ENCODE measurements around the gene CLCF1. TPM values are rescaled to one million over a fixed set of nuclear protein-coding genes. Genes with fewer than 3 reads are reported as not detected.
"Not testable (repeated sequence)": the region's sequence is repeated elsewhere in the genome, so short reads cannot be mapped to it uniquely, and the experiment has no call there.

CLCF1 gene
- total RNA-seq, 2 experiments from 2014 or later: 0.79 to 0.81 TPM

GRCh38 chr11:67320691-67321090 is 52.7 kb downstream of the CLCF1 start:
- CTCF ChIA-PET: interaction anchor here (1.5 to 10.4 kb wide), 6 partner anchors 25 to 62 kb away, joined by 4 to 62 read pairs (median 16); partner anchors contain the start of gene POLD4
- ATAC-seq (no peak), DNase-seq (no peak)
- POLR2A ChIA-PET: interaction anchor here (1.1 kb wide), 1 partner anchor 24 kb away, joined by 5 read pairs; no protein-coding TSS in a partner anchor
- TF ChIP-seq CTCF (IDR thresholded peaks at IDR 0.05): no peak
- H3K4me1 Mint-ChIP-seq (ENCODE audit: low read depth): peaks cover 7% of the 10 kb centered on the region
- no peaks in the 10 kb centered on the region for H3K9me3 Mint-ChIP-seq
- intact Hi-C loops (cut with micrococcal nuclease): no loop called here
- H3K36me3 Mint-ChIP-seq (ENCODE audit: low read depth): peaks cover 3% of the 10 kb centered on the region
- H3K4me3 Mint-ChIP-seq: no peak overlapping the region
- H3K27me3 Mint-ChIP-seq: no peaks in the 10 kb centered on the region
- no peak overlapping the region for H3K27ac Mint-ChIP-seq

GRCh38 chr11:67320011-67320410 is 53.4 kb downstream of the CLCF1 start:
- ChIA-PET CTCF (interaction anchor here (1.3 to 10.4 kb wide), 7 partner anchors 12 to 62 kb away, joined by 3 to 65 read pairs (median 21); partner anchors contain the start of genes GRK2 and POLD4), POLR2A (interaction anchor here (0.6 to 1.1 kb wide), 4 partner anchors 12 to 49 kb away, joined by 3 to 4 read pairs (median 3); partner anchors contain the start of gene ANKRD13D)
- TF ChIP-seq CTCF (IDR thresholded peaks at IDR 0.05): no peak
- Mint-ChIP-seq H3K4me1 (ENCODE audit: low read depth) (peaks cover 7% of the 10 kb centered on the region), H3K27ac (no peak overlapping the region), H3K36me3 (ENCODE audit: low read depth) (peaks cover 3% of the 10 kb centered on the region), H3K4me3 (no peak overlapping the region), H3K27me3 (no peaks in the 10 kb centered on the region), H3K9me3 (no peaks in the 10 kb centered on the region)
- ATAC-seq (no peak), DNase-seq (no peak)
- intact Hi-C loops (cut with micrococcal nuclease): no loop called here

DNA sequence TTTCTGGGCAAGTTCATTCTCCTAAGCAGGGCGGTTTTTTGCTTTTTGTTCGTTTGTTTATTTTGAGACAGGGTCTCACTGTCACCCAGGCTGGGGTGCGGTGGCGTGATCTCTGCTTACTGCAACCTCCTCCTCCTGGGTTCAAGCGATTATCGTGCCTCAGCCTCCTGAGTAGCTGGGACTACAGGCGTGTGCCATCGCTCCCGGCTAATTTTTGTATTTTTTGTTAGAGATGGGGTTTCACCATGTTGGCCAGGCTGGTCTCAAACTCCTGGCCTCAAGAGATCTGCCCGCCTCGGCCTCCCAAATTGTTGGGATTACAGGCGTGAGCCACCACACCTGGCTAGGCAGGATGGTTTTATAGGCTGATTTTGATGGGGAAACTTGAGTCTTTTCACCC is 54.5 kb downstream of the CLCF1 start:
- intact Hi-C loops (cut with micrococcal nuclease); DNase-seq; H3K27ac Mint-ChIP-seq; H3K9me3 Mint-ChIP-seq; H3K4me1 Mint-ChIP-seq (ENCODE audit: low read depth); H3K27me3 Mint-ChIP-seq; H3K36me3 Mint-ChIP-seq (ENCODE audit: low read depth); ATAC-seq: not testable (repeated sequence)
- ChIA-PET POLR2A (interaction anchor here (1.1 to 2.6 kb wide), 5 partner anchors 14 to 79 kb away, joined by 3 to 21 read pairs (median 6); partner anchors contain the start of gene ANKRD13D), CTCF (interaction anchor here (1.0 to 10.4 kb wide), 11 partner anchors 15 to 71 kb away, joined by 3 to 65 read pairs (median 11); partner anchors contain the start of genes GRK2, POLD4 and SSH3)
- H3K4me3 Mint-ChIP-seq: peak overlapping the region; percentile 94

GRCh38 chr11:67317888-67318555 is 55.4 kb downstream of the CLCF1 start:
- DNase-seq (no peak), ATAC-seq (peak; percentile 15)
- ChIA-PET CTCF (interaction anchor here (0.5 to 10.4 kb wide), 35 partner anchors 9 to 340 kb away, joined by 3 to 65 read pairs (median 5); partner anchors contain the start of genes ANKRD13D, GRK2, GSTP1 and KDM2A), POLR2A (interaction anchor here (0.9 to 2.6 kb wide), 19 partner anchors 8 to 86 kb away, joined by 3 to 21 read pairs (median 5); partner anchors contain the start of gene ANKRD13D)
- H3K4me3 Mint-ChIP-seq: peak overlapping the region; percentile 94
- no peaks in the 10 kb centered on the region for H3K27me3 Mint-ChIP-seq
- intact Hi-C loops (cut with micrococcal nuclease): loop anchor here (2.0 kb wide), 1 partner anchor 49 kb away; no protein-coding TSS in a partner anchor
- H3K36me3 Mint-ChIP-seq (ENCODE audit: low read depth): peaks cover 2% of the 10 kb centered on the region
- H3K4me1 Mint-ChIP-seq (ENCODE audit: low read depth): peaks cover 10% of the 10 kb centered on the region
- peak overlapping the region; percentile 97 for H3K27ac Mint-ChIP-seq
- TF ChIP-seq CTCF (IDR thresholded peaks at IDR 0.05): peak; percentile 6
- H3K9me3 Mint-ChIP-seq: no peaks in the 10 kb centered on the region

GRCh38 chr11:67317205-67317887 is 56.1 kb downstream of the CLCF1 start:
- no peaks in the 10 kb centered on the region for H3K27me3 Mint-ChIP-seq

More at GRCh38 chr11:67317205-67317887, 56.1 kb downstream of the CLCF1 start:
- intact Hi-C loops (cut with micrococcal nuclease): loop anchor here (2.0 kb wide), 1 partner anchor 49 kb away; no protein-coding TSS in a partner anchor
- Mint-ChIP-seq H3K27ac (peak overlapping the region; percentile 97), H3K4me3 (peak overlapping the region; percentile 94), H3K36me3 (ENCODE audit: low read depth) (peaks cover 2% of the 10 kb centered on the region), H3K4me1 (ENCODE audit: low read depth) (peaks cover 16% of the 10 kb centered on the region), H3K9me3 (no peaks in the 10 kb centered on the region)
- POLR2A ChIA-PET: interaction anchor here (0.6 to 2.6 kb wide), 20 partner anchors 9 to 85 kb away, joined by 3 to 21 read pairs (median 5); partner anchors contain the start of genes ANKRD13D and RAD9A
- TF ChIP-seq CTCF (IDR thresholded peaks at IDR 0.05): peak; percentile 82
- ATAC-seq (peak; percentile 91), DNase-seq (peak; percentile 98)
- CTCF ChIA-PET: interaction anchor here (0.5 to 10.4 kb wide), 37 partner anchors 9 to 341 kb away, joined by 3 to 65 read pairs (median 5); partner anchors contain the start of genes ANKRD13D, GRK2, GSTP1 and KDM2A
